Measurements from ENCODE around the gene RNGTT.

Gene RNGTT

DNA sequence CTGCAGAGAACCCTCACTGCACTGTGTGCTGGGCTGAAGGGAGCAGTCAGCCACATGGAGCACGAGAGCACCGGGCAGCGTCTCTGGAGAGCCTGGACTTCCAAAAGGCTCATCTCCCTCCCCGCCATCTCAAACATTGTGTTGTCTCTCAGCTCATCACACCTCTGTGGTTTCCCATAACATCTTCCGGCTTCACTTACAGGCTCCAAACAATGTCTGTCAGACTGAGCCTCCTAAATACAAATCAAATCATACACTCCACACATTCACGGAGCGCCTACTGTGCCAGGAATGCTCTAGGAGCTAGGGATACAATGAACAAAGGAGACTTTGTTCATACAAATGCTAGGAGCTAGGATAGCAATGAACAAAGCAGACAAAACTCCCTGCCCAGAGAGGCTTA lies 398.0 kb downstream of the RNGTT start:
- no peak overlapping the region for H3K4me3 ChIP-seq (ENCODE audit: low read depth, low read length)
- no peaks in the 10 kb centered on the region for H3K4me1 ChIP-seq (ENCODE audit: control insufficient read depth, insufficient read depth, low read length)
- no peak overlapping the region for H3K27ac ChIP-seq (ENCODE audit: extremely low read depth, low read depth, low read length)
- no peaks in the 10 kb centered on the region for H3K36me3 ChIP-seq (ENCODE audit: control insufficient read depth in 2 of 2, insufficient read depth in 1 of 2, low read length in 2 of 2)
- H3K9me3 ChIP-seq (ENCODE audit: control insufficient read depth, insufficient read depth, low read depth, low read length), result no peaks in the 10 kb centered on the region
- ChIA-PET CTCF (interaction anchor here (0.7 kb wide), 1 partner anchor 1065 kb away, joined by 3 read pairs; no protein-coding TSS in a partner anchor), POLR2A (no interaction called here)
- TF ChIP-seq MEIS1 (CRISPR knock-in tag; IDR thresholded peaks at IDR 0.05; ENCODE audit: borderline replicate concordance), result no peak
- TF ChIP-seq, protein P1, sequence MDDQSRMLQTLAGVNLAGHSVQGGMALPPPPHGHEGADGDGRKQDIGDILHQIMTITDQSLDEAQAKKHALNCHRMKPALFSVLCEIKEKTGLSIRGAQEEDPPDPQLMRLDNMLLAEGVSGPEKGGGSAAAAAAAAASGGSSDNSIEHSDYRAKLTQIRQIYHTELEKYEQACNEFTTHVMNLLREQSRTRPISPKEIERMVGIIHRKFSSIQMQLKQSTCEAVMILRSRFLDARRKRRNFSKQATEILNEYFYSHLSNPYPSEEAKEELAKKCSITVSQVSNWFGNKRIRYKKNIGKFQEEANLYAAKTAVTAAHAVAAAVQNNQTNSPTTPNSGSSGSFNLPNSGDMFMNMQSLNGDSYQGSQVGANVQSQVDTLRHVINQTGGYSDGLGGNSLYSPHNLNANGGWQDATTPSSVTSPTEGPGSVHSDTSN (CRISPR knock-in tag; IDR thresholded peaks at IDR 0.05), result no peak
- TF ChIP-seq ZNF530 (tag by site-specific recombination; IDR thresholded peaks at IDR 0.05; ENCODE audit: low read depth), result no peak
- no peak for TF ChIP-seq KLF1 (tag by site-specific recombination; IDR thresholded peaks at IDR 0.05)
- TF ChIP-seq ZNF324 (tag by site-specific recombination; IDR thresholded peaks at IDR 0.05), result no peak
- no peak for TF ChIP-seq ZNF664 (tag by site-specific recombination; IDR thresholded peaks at IDR 0.05)
- TF ChIP-seq HOXA7 (CRISPR knock-in tag; IDR thresholded peaks at IDR 0.05; ENCODE audit: borderline replicate concordance), result no peak

DNA sequence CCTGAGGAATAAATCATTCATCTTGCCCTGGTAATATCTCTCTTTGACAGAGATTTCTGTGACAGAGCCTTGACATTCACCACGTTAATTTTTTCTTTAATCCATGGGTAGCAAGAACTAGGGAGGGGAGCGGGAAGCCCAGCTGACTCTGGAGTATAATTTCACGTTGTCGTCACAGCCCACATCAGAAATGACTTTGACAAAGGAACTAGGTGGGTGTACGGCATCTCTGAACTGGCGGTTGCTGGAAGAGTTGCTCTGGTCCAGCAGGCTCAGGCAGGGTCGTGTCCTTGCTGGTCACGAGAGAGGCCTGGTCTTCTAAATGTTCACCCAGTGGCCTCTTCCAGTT lies 400.2 kb downstream of the RNGTT start:
- no peaks in the 10 kb centered on the region for H3K9me3 ChIP-seq (ENCODE audit: control insufficient read depth, insufficient read depth, low read depth, low read length)
- no peaks in the 10 kb centered on the region for H3K4me1 ChIP-seq (ENCODE audit: control insufficient read depth, insufficient read depth, low read length)
- ChIA-PET POLR2A (no interaction called here), CTCF (no interaction called here)
- no peak overlapping the region for H3K27ac ChIP-seq (ENCODE audit: extremely low read depth, low read depth, low read length)
- TF ChIP-seq, protein P2, sequence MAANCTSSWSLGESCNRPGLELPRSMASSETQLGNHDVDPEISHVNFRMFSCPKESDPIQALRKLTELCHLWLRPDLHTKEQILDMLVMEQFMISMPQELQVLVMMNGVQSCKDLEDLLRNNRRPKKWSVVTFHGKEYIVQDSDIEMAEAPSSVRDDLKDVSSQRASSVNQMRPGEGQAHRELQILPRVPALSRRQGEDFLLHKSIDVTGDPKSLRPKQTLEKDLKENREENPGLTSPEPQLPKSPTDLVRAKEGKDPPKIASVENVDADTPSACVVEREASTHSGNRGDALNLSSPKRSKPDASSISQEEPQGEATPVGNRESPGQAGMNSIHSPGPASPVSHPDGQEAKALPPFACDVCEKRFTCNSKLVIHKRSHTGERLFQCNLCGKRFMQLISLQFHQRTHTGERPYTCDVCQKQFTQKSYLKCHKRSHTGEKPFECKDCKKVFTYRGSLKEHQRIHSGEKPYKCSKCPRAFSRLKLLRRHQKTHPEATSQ (tag by site-specific recombination; IDR thresholded peaks at IDR 0.05), result no peak
- TF ChIP-seq PRDM4 (tag by site-specific recombination; IDR thresholded peaks at IDR 0.05) (no peak), ZBTB1 (tag by site-specific recombination; IDR thresholded peaks at IDR 0.05) (no peak), ZNF184 (tag by site-specific recombination; IDR thresholded peaks at IDR 0.05) (no peak), ZNF10 (tag by site-specific recombination; IDR thresholded peaks at IDR 0.05) (no peak), ZNF521 (tag by site-specific recombination; IDR thresholded peaks at IDR 0.05) (no peak), ZNF26 (tag by site-specific recombination; IDR thresholded peaks at IDR 0.05) (no peak), KLF8 (tag by site-specific recombination; IDR thresholded peaks at IDR 0.05) (no peak)
- TF ChIP-seq, protein P3, sequence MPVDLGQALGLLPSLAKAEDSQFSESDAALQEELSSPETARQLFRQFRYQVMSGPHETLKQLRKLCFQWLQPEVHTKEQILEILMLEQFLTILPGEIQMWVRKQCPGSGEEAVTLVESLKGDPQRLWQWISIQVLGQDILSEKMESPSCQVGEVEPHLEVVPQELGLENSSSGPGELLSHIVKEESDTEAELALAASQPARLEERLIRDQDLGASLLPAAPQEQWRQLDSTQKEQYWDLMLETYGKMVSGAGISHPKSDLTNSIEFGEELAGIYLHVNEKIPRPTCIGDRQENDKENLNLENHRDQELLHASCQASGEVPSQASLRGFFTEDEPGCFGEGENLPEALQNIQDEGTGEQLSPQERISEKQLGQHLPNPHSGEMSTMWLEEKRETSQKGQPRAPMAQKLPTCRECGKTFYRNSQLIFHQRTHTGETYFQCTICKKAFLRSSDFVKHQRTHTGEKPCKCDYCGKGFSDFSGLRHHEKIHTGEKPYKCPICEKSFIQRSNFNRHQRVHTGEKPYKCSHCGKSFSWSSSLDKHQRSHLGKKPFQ (tag by site-specific recombination; IDR thresholded peaks at IDR 0.05), result no peak
- H3K4me3 ChIP-seq (ENCODE audit: low read depth, low read length), result no peak overlapping the region
- H3K36me3 ChIP-seq (ENCODE audit: control insufficient read depth in 2 of 2, insufficient read depth in 1 of 2, low read length in 2 of 2), result no peaks in the 10 kb centered on the region

Data from HEK293 (cell line).